VCaP (cell line): ENCODE measurements around the gene ZNF26.

Source experiments
- H3K27ac ChIP-seq: fragments of 450-650 bp; 2 replicates; pipeline ENCODE4 v1.5.1; 2017
- CTCF ChIP-seq: fragments of 450-650 bp; conservative IDR thresholded peaks from 2 replicates; pipeline ENCODE4 v1.5.1; 2017; ENCODE audit warnings: mild to moderate bottlenecking, moderate library complexity

Gene ZNF26

GRCh38 chr12:133058203-133059113 lies 72.3 kb downstream of the ZNF26 start:
- H3K27ac ChIP-seq: no peak overlapping the region
- no peak for TF ChIP-seq CTCF

DNA sequence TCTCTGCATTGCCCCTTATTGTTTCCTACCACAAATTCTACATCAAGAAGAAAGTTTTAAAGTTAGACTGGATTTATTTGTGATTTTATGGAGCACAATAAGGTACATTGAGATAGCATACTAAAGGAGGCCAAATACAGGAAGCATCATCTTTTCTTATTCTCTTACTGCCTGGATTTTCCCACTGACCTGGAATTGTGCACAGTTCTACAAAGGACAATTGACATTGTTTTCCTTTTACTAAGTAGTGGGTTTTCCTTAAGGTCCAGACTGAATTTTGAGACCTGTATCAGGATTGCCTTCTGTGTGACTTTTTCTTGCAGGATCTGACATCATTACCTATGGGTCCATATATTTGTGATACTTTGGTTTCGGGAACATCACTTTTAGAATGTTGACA lies 75.8 kb downstream of the ZNF26 start:
- no peak for TF ChIP-seq CTCF
- no peak overlapping the region for H3K27ac ChIP-seq

- TF ChIP-seq CTCF: no peak
- H3K27ac ChIP-seq: no peak overlapping the region
These were observed 77.4 kb downstream of the ZNF26 start for GRCh38 chr12:133063556-133063955.

DNA sequence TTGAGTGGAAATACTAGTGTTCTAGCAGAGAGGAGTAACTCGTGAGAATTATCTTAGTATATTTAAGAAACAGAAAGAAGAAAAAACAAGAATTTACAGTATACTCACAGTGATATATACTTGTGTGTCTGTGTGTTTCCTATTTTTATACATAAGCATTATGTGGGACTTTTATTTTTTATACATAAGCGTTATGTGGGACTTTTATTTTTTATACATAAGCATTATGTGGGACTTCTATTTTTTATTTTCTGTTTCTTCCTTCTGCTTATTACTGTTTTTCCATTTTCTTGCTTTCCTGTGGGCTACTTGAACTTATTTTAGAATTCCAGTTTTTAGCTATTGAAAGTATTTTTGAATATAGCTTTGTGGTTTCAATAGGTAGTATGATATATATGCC lies 87.7 kb downstream of the ZNF26 start:
- no peak overlapping the region for H3K27ac ChIP-seq
- no peak for TF ChIP-seq CTCF
